SU-DHL-6 (cell line): ENCODE results near the gene IRAK1.

Experiments used
- EZH2phosphoT487 ChIP-seq: fragments of 200-600 bp; sonication (generic), shearing (Covaris generic); conservative IDR thresholded peaks from 2 replicates; pipeline ENCODE4 v1.6.1; 2018; ENCODE audit warnings: mild to moderate bottlenecking, antibody characterized with exemption, low read length, moderate library complexity, mixed read lengths
- TF ChIP-seq, protein P1 (sequence below): fragments of 200-600 bp; sonication (generic); IDR thresholded peaks from one replicate; pipeline ENCODE4 v1.5.1; 2017; ENCODE audit warnings: antibody characterized with exemption, mild to moderate bottlenecking, low read length, moderate library complexity; ENCODE audit not compliant: insufficient read depth, poor library complexity, severe bottlenecking

DNA sequence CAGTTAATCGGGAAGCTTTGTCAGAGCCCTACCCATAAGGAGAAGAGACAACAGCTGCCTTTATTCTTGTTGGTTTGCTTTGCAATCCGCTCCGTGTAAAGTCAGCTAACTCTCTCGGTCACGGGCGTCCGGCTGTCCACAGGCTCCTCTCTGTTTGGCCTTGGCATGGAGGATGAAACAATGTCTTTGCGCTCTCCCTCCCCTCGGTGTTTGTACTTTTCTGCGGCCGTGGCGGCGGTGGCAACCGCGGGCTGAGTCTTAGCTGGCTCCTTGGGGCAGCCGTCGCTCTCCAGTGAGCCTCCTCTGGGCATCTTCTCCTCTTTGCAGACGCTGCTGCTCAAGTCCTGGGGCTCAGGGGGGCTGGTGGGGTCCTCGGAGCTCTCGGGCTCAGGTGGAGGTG is 10.6 kb upstream of the IRAK1 start:
- TF ChIP-seq, protein P1, sequence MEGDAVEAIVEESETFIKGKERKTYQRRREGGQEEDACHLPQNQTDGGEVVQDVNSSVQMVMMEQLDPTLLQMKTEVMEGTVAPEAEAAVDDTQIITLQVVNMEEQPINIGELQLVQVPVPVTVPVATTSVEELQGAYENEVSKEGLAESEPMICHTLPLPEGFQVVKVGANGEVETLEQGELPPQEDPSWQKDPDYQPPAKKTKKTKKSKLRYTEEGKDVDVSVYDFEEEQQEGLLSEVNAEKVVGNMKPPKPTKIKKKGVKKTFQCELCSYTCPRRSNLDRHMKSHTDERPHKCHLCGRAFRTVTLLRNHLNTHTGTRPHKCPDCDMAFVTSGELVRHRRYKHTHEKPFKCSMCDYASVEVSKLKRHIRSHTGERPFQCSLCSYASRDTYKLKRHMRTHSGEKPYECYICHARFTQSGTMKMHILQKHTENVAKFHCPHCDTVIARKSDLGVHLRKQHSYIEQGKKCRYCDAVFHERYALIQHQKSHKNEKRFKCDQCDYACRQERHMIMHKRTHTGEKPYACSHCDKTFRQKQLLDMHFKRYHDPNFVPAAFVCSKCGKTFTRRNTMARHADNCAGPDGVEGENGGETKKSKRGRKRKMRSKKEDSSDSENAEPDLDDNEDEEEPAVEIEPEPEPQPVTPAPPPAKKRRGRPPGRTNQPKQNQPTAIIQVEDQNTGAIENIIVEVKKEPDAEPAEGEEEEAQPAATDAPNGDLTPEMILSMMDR = no peak
- no peak for TF ChIP-seq EZH2phosphoT487
